Measurements from ENCODE around the gene ADAMTS8. TPM values are rescaled to one million over a fixed set of nuclear protein-coding genes. Genes with fewer than 3 reads are reported as not detected.

Gene ADAMTS8
- polyA plus RNA-seq, 2 of the 4 experiments (the other 2 are of a cell fraction): 0.17 to 0.26 TPM

GRCh38 chr11:130470832-130471706, 42.7 kb upstream of the ADAMTS8 start:
- H3K27ac ChIP-seq: no peak overlapping the region
- no peak overlapping the region for H3K4me2 ChIP-seq
- ChIA-PET CTCF (interaction anchor here (1.0 to 1.3 kb wide), 3 partner anchors 8 to 28 kb away, joined by 3 read pairs; no protein-coding TSS in a partner anchor), POLR2A (no interaction called here)
- no peaks in the 10 kb centered on the region for H3K9me3 ChIP-seq
- no peak overlapping the region for H3K4me3 ChIP-seq
- FAIRE-seq: no peak
- no peak for DNase-seq (ENCODE audit: low read depth in 1 of 2, low spot score in 1 of 2)
- no peak for TF ChIP-seq RNF2 (IDR thresholded peaks at IDR 0.05; ENCODE audit: borderline replicate concordance, low read depth)
- no peak for TF ChIP-seq NPAS2 (CRISPR knock-in tag; IDR thresholded peaks at IDR 0.05; ENCODE audit: borderline replicate concordance)
- TF ChIP-seq ZFP36 (IDR thresholded peaks at IDR 0.05; ENCODE audit: borderline replicate concordance, partially characterized antibody): no peak
- WGBS (ENCODE audit: missing lambda C conversion rate): 82% methylated on average over 10 of the region's 20 CpGs
- ATAC-seq: no peak
- no peaks in the 10 kb centered on the region for H3K4me1 ChIP-seq

GRCh38 chr11:130469181-130469580, 40.8 kb upstream of the ADAMTS8 start:
- DNase-seq (ENCODE audit: low read depth in 1 of 2, low spot score in 1 of 2) (no peak), ATAC-seq (no peak), FAIRE-seq (no peak)
- 92% methylated on average over 4 of the region's 6 CpGs for WGBS (ENCODE audit: missing lambda C conversion rate)
- no peak for TF ChIP-seq BHLHE40 (IDR thresholded peaks at IDR 0.05; ENCODE audit: low read depth, low read length)
- no peak for TF ChIP-seq RCOR1 (IDR thresholded peaks at IDR 0.05; ENCODE audit: low read depth, low read length)
- TF ChIP-seq POLR2AphosphoS2 (conservative IDR thresholded peaks at IDR 0.05; ENCODE audit: low read length): no peak
- TF ChIP-seq HES2 (IDR thresholded peaks at IDR 0.05): no peak
- no peak for TF ChIP-seq HDAC2 (IDR thresholded peaks at IDR 0.05)
- no peak for TF ChIP-seq ZFP36 (IDR thresholded peaks at IDR 0.05; ENCODE audit: borderline replicate concordance, partially characterized antibody)
- no peak for TF ChIP-seq NFE2L2 (conservative IDR thresholded peaks at IDR 0.05; ENCODE audit: low read length)
- no peak for TF ChIP-seq RFX5 (IDR thresholded peaks at IDR 0.05)
- TF ChIP-seq KDM5A (IDR thresholded peaks at IDR 0.05): no peak
- TF ChIP-seq BCL3 (IDR thresholded peaks at IDR 0.05): no peak
- no peak for TF ChIP-seq CTCF (IDR thresholded peaks at IDR 0.05)
- TF ChIP-seq CBX2 (IDR thresholded peaks at IDR 0.05; ENCODE audit: borderline replicate concordance, low read depth): no peak
- TF ChIP-seq ZSCAN20 (CRISPR knock-in tag; IDR thresholded peaks at IDR 0.05): no peak
- Histone ChIP-seq H3K4me3 (no peak overlapping the region), H3K9me3 (no peaks in the 10 kb centered on the region), H3K4me1 (no peaks in the 10 kb centered on the region), H3K4me2 (no peak overlapping the region), H3K27ac (no peak overlapping the region)
- ChIA-PET POLR2A (no interaction called here), CTCF (no interaction called here)

- H3K4me3 ChIP-seq: no peak overlapping the region
- no peaks in the 10 kb centered on the region for H3K9me3 ChIP-seq
- FAIRE-seq (no peak), DNase-seq (ENCODE audit: low read depth in 1 of 2, low spot score in 1 of 2) (no peak), ATAC-seq (no peak)
- H3K4me1 ChIP-seq: no peaks in the 10 kb centered on the region
- no peak overlapping the region for H3K4me2 ChIP-seq
- WGBS (ENCODE audit: missing lambda C conversion rate): 84% methylated on average over 10 of the region's 10 CpGs
- no peak overlapping the region for H3K27ac ChIP-seq
- CTCF ChIA-PET: interaction anchor here (2.1 kb wide), 1 partner anchor 361 kb away, joined by 6 read pairs; no protein-coding TSS in a partner anchor
- POLR2A ChIA-PET: no interaction called here
- TF ChIP-seq NFE2L2 (conservative IDR thresholded peaks at IDR 0.05; ENCODE audit: low read length): no peak
- no peak for TF ChIP-seq CBX2 (IDR thresholded peaks at IDR 0.05; ENCODE audit: borderline replicate concordance, low read depth)
- TF ChIP-seq TFCP2L1 (CRISPR knock-in tag; IDR thresholded peaks at IDR 0.05): no peak
- TF ChIP-seq NR3C1 (IDR thresholded peaks at IDR 0.05): no peak
- TF ChIP-seq RAD21 (conservative IDR thresholded peaks at IDR 0.05 in 1 of 2, IDR thresholded peaks at IDR 0.05 in 1 of 2): no peak
- TF ChIP-seq HEYL (CRISPR knock-in tag; IDR thresholded peaks at IDR 0.05): no peak
- TF ChIP-seq FOSB (CRISPR knock-in tag; IDR thresholded peaks at IDR 0.05): no peak
- TF ChIP-seq BCL3 (IDR thresholded peaks at IDR 0.05): no peak
- TF ChIP-seq MAX (IDR thresholded peaks at IDR 0.05): no peak
- no peak for TF ChIP-seq EHF (CRISPR knock-in tag; IDR thresholded peaks at IDR 0.05)
- TF ChIP-seq ATOH8 (CRISPR knock-in tag; IDR thresholded peaks at IDR 0.05; ENCODE audit: low read depth): no peak
- no peak for TF ChIP-seq CBX8 (IDR thresholded peaks at IDR 0.05)
- no peak for TF ChIP-seq GATA3 (IDR thresholded peaks at IDR 0.05; ENCODE audit: borderline replicate concordance)
Observed at GRCh38 chr11:130467116-130467900, 38.9 kb upstream of the ADAMTS8 start.

Data from A549 (cell line).